Measurements from ENCODE around the gene EFNA5. TPM values are rescaled to one million over a fixed set of nuclear protein-coding genes. Genes with fewer than 3 reads are reported as not detected.

The EFNA5 gene
- total and polyA plus RNA-seq, 2 experiments from 2014 or later = 7.5 to 10.1 TPM

DNA sequence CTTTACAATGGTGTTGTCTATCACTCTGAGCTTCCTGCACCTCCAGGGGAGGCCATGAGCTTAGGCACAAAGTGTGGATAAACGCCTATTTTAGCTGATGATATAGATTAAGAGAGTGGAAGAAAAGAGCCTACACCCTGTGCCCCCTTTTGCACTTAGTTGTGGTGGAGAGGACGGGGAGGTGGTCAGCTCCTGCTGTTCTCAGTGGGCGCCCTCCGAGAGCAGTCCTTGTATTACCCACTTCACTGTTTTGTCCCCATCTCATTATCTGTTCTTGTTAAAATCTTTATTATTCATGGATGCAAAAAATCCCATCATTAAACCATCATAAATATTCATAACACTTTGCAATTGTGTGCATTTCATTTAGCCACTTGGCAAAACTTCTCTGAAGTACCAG is 303.3 kb downstream of the EFNA5 start:
- no peak overlapping the region for H3K27ac Mint-ChIP-seq

More for the DNA sequence above, 303.3 kb downstream of the EFNA5 start:
- TF ChIP-seq CTCF (conservative IDR thresholded peaks at IDR 0.05; ENCODE audit: low read depth in 2 of 2) (no peak), CREB1 (CRISPR knock-in tag; IDR thresholded peaks at IDR 0.05; ENCODE audit: low read depth) (no peak), STAT1 (IDR thresholded peaks at IDR 0.05; ENCODE audit: unreplicated experiment) (no peak), EZH2 (IDR thresholded peaks at IDR 0.05; ENCODE audit: low read depth, unreplicated experiment) (no peak), REST (IDR thresholded peaks at IDR 0.05; ENCODE audit: unreplicated experiment) (no peak), NANOG (IDR thresholded peaks at IDR 0.05; ENCODE audit: borderline replicate concordance) (no peak), ZNF331 (CRISPR knock-in tag; IDR thresholded peaks at IDR 0.05; ENCODE audit: low read depth) (no peak), EZH2phosphoT487 (IDR thresholded peaks at IDR 0.05; ENCODE audit: unreplicated experiment) (no peak), POLR2AphosphoS5 (IDR thresholded peaks at IDR 0.05; ENCODE audit: low read depth) (no peak), ZNF114 (CRISPR knock-in tag; IDR thresholded peaks at IDR 0.05) (no peak), JUNB (IDR thresholded peaks at IDR 0.05; ENCODE audit: unreplicated experiment) (no peak), ETS1 (IDR thresholded peaks at IDR 0.05) (no peak)
- TF ChIP-seq, protein P1, sequence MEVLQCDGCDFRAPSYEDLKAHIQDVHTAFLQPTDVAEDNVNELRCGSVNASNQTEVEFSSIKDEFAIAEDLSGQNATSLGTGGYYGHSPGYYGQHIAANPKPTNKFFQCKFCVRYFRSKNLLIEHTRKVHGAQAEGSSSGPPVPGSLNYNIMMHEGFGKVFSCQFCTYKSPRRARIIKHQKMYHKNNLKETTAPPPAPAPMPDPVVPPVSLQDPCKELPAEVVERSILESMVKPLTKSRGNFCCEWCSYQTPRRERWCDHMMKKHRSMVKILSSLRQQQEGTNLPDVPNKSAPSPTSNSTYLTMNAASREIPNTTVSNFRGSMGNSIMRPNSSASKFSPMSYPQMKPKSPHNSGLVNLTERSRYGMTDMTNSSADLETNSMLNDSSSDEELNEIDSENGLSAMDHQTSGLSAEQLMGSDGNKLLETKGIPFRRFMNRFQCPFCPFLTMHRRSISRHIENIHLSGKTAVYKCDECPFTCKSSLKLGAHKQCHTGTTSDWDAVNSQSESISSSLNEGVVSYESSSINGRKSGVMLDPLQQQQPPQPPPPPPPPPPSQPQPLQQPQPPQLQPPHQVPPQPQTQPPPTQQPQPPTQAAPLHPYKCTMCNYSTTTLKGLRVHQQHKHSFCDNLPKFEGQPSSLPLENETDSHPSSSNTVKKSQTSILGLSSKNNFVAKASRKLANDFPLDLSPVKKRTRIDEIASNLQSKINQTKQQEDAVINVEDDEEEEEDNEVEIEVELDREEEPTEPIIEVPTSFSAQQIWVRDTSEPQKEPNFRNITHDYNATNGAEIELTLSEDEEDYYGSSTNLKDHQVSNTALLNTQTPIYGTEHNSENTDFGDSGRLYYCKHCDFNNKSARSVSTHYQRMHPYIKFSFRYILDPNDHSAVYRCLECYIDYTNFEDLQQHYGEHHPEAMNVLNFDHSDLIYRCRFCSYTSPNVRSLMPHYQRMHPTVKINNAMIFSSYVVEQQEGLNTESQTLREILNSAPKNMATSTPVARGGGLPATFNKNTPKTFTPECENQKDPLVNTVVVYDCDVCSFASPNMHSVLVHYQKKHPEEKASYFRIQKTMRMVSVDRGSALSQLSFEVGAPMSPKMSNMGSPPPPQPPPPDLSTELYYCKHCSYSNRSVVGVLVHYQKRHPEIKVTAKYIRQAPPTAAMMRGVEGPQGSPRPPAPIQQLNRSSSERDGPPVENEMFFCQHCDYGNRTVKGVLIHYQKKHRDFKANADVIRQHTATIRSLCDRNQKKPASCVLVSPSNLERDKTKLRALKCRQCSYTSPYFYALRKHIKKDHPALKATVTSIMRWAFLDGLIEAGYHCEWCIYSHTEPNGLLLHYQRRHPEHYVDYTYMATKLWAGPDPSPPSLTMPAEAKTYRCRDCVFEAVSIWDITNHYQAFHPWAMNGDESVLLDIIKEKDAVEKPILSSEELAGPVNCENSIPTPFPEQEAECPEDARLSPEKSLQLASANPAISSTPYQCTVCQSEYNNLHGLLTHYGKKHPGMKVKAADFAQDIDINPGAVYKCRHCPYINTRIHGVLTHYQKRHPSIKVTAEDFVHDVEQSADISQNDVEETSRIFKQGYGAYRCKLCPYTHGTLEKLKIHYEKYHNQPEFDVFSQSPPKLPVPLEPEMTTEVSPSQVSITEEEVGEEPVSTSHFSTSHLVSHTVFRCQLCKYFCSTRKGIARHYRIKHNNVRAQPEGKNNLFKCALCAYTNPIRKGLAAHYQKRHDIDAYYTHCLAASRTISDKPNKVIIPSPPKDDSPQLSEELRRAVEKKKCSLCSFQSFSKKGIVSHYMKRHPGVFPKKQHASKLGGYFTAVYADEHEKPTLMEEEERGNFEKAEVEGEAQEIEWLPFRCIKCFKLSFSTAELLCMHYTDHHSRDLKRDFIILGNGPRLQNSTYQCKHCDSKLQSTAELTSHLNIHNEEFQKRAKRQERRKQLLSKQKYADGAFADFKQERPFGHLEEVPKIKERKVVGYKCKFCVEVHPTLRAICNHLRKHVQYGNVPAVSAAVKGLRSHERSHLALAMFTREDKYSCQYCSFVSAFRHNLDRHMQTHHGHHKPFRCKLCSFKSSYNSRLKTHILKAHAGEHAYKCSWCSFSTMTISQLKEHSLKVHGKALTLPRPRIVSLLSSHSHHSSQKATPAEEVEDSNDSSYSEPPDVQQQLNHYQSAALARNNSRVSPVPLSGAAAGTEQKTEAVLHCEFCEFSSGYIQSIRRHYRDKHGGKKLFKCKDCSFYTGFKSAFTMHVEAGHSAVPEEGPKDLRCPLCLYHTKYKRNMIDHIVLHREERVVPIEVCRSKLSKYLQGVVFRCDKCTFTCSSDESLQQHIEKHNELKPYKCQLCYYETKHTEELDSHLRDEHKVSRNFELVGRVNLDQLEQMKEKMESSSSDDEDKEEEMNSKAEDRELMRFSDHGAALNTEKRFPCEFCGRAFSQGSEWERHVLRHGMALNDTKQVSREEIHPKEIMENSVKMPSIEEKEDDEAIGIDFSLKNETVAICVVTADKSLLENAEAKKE (CRISPR knock-in tag; IDR thresholded peaks at IDR 0.05) = no peak
- no peaks in the 10 kb centered on the region for H3K9me3 Mint-ChIP-seq
- 0 out of 2 replicates have a peak overlapping the region, but pooled peaks have one; percentile 40 for H2AFZ ChIP-seq
- H3K4me1 ChIP-seq (ENCODE audit: insufficient read depth) = peaks cover 30% of the 10 kb centered on the region
- no peaks in the 10 kb centered on the region for H3F3A ChIP-seq (replicated peaks; ENCODE audit: low read depth)
- peaks cover 27% of the 10 kb centered on the region for H3K4me1 Mint-ChIP-seq
- no peak overlapping the region for H3K4me3 Mint-ChIP-seq
- H3K27me3 ChIP-seq (ENCODE audit: insufficient read depth) = no peaks in the 10 kb centered on the region
- no peaks in the 10 kb centered on the region for H3K79me2 ChIP-seq (replicated peaks; ENCODE audit: insufficient read depth)
- no peaks in the 10 kb centered on the region for H3K36me3 ChIP-seq (ENCODE audit: insufficient read depth)
- H3K27ac ChIP-seq (ENCODE audit: low read depth) = peak overlapping the region; percentile 22; the same call in 1 of the 2 replicates
- no peaks in the 10 kb centered on the region for H3K36me3 Mint-ChIP-seq (ENCODE audit: low read depth)
- H3K4me2 ChIP-seq = peak overlapping the region; percentile 58; the same call in 1 of the 2 replicates
- H3K27me3 Mint-ChIP-seq (ENCODE audit: insufficient read depth, low read depth, poor library complexity) = peaks cover 2% of the 10 kb centered on the region
- ATAC-seq (peak; percentile 60), DNase-seq (ENCODE audit: low spot score) (no peak)
- H4K20me1 ChIP-seq (replicated peaks; ENCODE audit: insufficient read depth) = no peaks in the 10 kb centered on the region
- H3K9me2 ChIP-seq (ENCODE audit: insufficient read depth) = peaks cover 6% of the 10 kb centered on the region; the same call in 1 of the 2 replicates
- no peak overlapping the region for H3K4me3 ChIP-seq
